Esophagus mucosa (tissue), 1 donor: ENCODE measurements around the gene OR2A5. TPM values are rescaled to one million over a fixed set of nuclear protein-coding genes. Genes with fewer than 3 reads are reported as not detected.
"Not testable (repeated sequence)": the region's sequence is repeated elsewhere in the genome, so short reads cannot be mapped to it uniquely, and the experiment has no call there.

Experiments used
- ATAC-seq: fragments of 200-7000 bp; cut with Tn5 transposase; one replicate; pipeline ENCODE4 v1.9.1; 2020
- total RNA-seq: library from RNA; stranded (reverse); gene quantifications from one replicate; pipeline ENCODE4 v1.2.4, GENCODE V29; 2023
- donor health status: DM: yes; HTN: yes; CAD: no.

The OR2A5 gene
- total RNA-seq = not detected

GRCh38 chr7:144048648-144049047 lies at the start of gene OR2A5:
TSS of gene OR2A5 (plus strand) at chr7:144048948. CDS start at chr7:144050402, 1,454 bp downstream.
- no peak for ATAC-seq

GRCh38 chr7:144000020-144000419 lies 48.7 kb upstream of the OR2A5 start, which contains the start of gene OR6B1:
TSS of gene OR6B1 (plus strand) at chr7:144000320. CDS start at chr7:144003997, 3,677 bp downstream.
- no peak for ATAC-seq

GRCh38 chr7:144001543-144001942 lies 47.2 kb upstream of the OR2A5 start:
- no peak for ATAC-seq

GRCh38 chr7:144004703-144005102 lies 44.0 kb upstream of the OR2A5 start:
- ATAC-seq = no peak

GRCh38 chr7:144006029-144006691 lies 42.6 kb upstream of the OR2A5 start:
- no peak for ATAC-seq

GRCh38 chr7:144006692-144007042 lies 42.1 kb upstream of the OR2A5 start:
- no peak for ATAC-seq

GRCh38 chr7:144009361-144009760 lies 39.4 kb upstream of the OR2A5 start:
- ATAC-seq = no peak

GRCh38 chr7:144010061-144010460 lies 38.7 kb upstream of the OR2A5 start:
- ATAC-seq = not testable (repeated sequence)

GRCh38 chr7:144010821-144011220 lies 37.9 kb upstream of the OR2A5 start:
- not testable (repeated sequence) for ATAC-seq

GRCh38 chr7:144011458-144012230 lies 37.1 kb upstream of the OR2A5 start:
- no peak for ATAC-seq

- ATAC-seq = no peak
Measured at GRCh38 chr7:144018065-144018464, 30.7 kb upstream of the OR2A5 start.

- no peak for ATAC-seq
Measured at GRCh38 chr7:144019457-144019856, 29.3 kb upstream of the OR2A5 start.

GRCh38 chr7:144020340-144020739 lies 28.4 kb upstream of the OR2A5 start:
- ATAC-seq = no peak

- ATAC-seq = no peak
Measured at GRCh38 chr7:144022169-144022568, 26.6 kb upstream of the OR2A5 start.

- ATAC-seq = no peak
Measured at GRCh38 chr7:144023171-144023827, 25.4 kb upstream of the OR2A5 start.

GRCh38 chr7:144024213-144024612 lies 24.5 kb upstream of the OR2A5 start:
- no peak for ATAC-seq

- no peak for ATAC-seq
Measured at GRCh38 chr7:144026203-144026883, 22.4 kb upstream of the OR2A5 start.

GRCh38 chr7:144027070-144027469 lies 21.7 kb upstream of the OR2A5 start:
- no peak for ATAC-seq

GRCh38 chr7:144027974-144028373 lies 20.8 kb upstream of the OR2A5 start:
- ATAC-seq = no peak

- ATAC-seq = no peak
Measured at GRCh38 chr7:144028547-144028946, 20.2 kb upstream of the OR2A5 start.

GRCh38 chr7:144032516-144032915 lies 16.2 kb upstream of the OR2A5 start:
- ATAC-seq = no peak

GRCh38 chr7:144032985-144033709 lies 15.6 kb upstream of the OR2A5 start:
- ATAC-seq = no peak
